Stimulated activated naive CD8-positive, alpha-beta T cell treated with anti-CD3 and anti-CD28 coated beads, Interleukin-15, amount 100 ng/mL, for 72 hours (primary cell): ENCODE data around the gene EPHA8.

ENCODE experiments used
- ATAC-seq: fragments of 150-1000 bp; cut with Tn5 transposase; 2 replicates; pipeline ENCODE4 v1.10.0; 2021; ENCODE audit warnings: mild to moderate bottlenecking, moderate library complexity
- DNase-seq, 2 donors: peaks; one replicate each; pipeline ENCODE4 v3.0.0; 2021 to 2022
- H3K27ac Mint-ChIP-seq, 2 donors: one replicate each; pipeline ENCODE4 v1.8.0; 2022; ENCODE audit warnings: mild to moderate bottlenecking in 2 of 2, mixed read lengths in 2 of 2, moderate library complexity in 2 of 2
- H3K27me3 Mint-ChIP-seq: one replicate; pipeline ENCODE4 v1.8.0; 2022; ENCODE audit warnings: mixed read lengths
- H3K4me1 Mint-ChIP-seq: one replicate; pipeline ENCODE4 v1.8.0; 2022; ENCODE audit warnings: mild to moderate bottlenecking, mixed read lengths
- H3K4me3 Mint-ChIP-seq, 2 donors: one replicate each; pipeline ENCODE4 v1.8.0; 2022; ENCODE audit warnings: mild to moderate bottlenecking in 2 of 2, mixed read lengths in 2 of 2, moderate library complexity in 1 of 2
- H3K9me3 Mint-ChIP-seq, 2 donors: one replicate each; pipeline ENCODE4 v1.8.0; 2022; ENCODE audit warnings: mixed read lengths in 2 of 2

The EPHA8 gene

GRCh38 chr1:22547818-22548462 lies 15.3 kb upstream of the EPHA8 start:
- no peaks in the 10 kb centered on the region for H3K9me3 Mint-ChIP-seq
- no peak for DNase-seq
- ATAC-seq, result no peak
- peaks cover 65% of the 10 kb centered on the region for H3K27me3 Mint-ChIP-seq
- no peaks in the 10 kb centered on the region for H3K4me1 Mint-ChIP-seq
- no peak overlapping the region for H3K27ac Mint-ChIP-seq
- H3K4me3 Mint-ChIP-seq, result no peak overlapping the region

GRCh38 chr1:22550021-22550420 lies 13.3 kb upstream of the EPHA8 start:
- no peaks in the 10 kb centered on the region for H3K9me3 Mint-ChIP-seq
- H3K27ac Mint-ChIP-seq, result no peak overlapping the region
- H3K27me3 Mint-ChIP-seq, result peaks cover 85% of the 10 kb centered on the region
- no peaks in the 10 kb centered on the region for H3K4me1 Mint-ChIP-seq
- H3K4me3 Mint-ChIP-seq, result no peak overlapping the region
- DNase-seq (no peak), ATAC-seq (no peak)

GRCh38 chr1:22551591-22551990 lies 11.7 kb upstream of the EPHA8 start:
- H3K27ac Mint-ChIP-seq, result no peak overlapping the region
- H3K4me3 Mint-ChIP-seq, result no peak overlapping the region
- H3K4me1 Mint-ChIP-seq, result no peaks in the 10 kb centered on the region
- no peak for DNase-seq
- ATAC-seq, result no peak
- no peaks in the 10 kb centered on the region for H3K9me3 Mint-ChIP-seq
- peaks cover 92% of the 10 kb centered on the region for H3K27me3 Mint-ChIP-seq

- ATAC-seq (no peak), DNase-seq (no peak)
- Mint-ChIP-seq H3K4me1 (no peaks in the 10 kb centered on the region), H3K9me3 (no peaks in the 10 kb centered on the region), H3K4me3 (no peak overlapping the region), H3K27ac (no peak overlapping the region), H3K27me3 (peaks cover 92% of the 10 kb centered on the region)
Measured at GRCh38 chr1:22552021-22552420, 11.3 kb upstream of the EPHA8 start.

GRCh38 chr1:22553104-22553880 lies 10.0 kb upstream of the EPHA8 start:
- Mint-ChIP-seq H3K4me3 (no peak overlapping the region), H3K27ac (no peak overlapping the region)

GRCh38 chr1:22553991-22554522 lies 9.2 kb upstream of the EPHA8 start:
- no peak for ATAC-seq
- no peak for DNase-seq
- Mint-ChIP-seq H3K27me3 (peaks cover 81% of the 10 kb centered on the region), H3K27ac (peak overlapping the region in 1 of 2 donors; percentile 67), H3K9me3 (no peaks in the 10 kb centered on the region), H3K4me3 (no peak overlapping the region), H3K4me1 (no peaks in the 10 kb centered on the region)

More at GRCh38 chr1:22553104-22553880, 10.0 kb upstream of the EPHA8 start:
- no peaks in the 10 kb centered on the region for H3K9me3 Mint-ChIP-seq
- H3K27me3 Mint-ChIP-seq, result peaks cover 87% of the 10 kb centered on the region
- no peaks in the 10 kb centered on the region for H3K4me1 Mint-ChIP-seq
- DNase-seq (no peak), ATAC-seq (no peak)

GRCh38 chr1:22555371-22555656 lies 8.0 kb upstream of the EPHA8 start:
- Mint-ChIP-seq H3K4me3 (no peak overlapping the region), H3K27me3 (peaks cover 81% of the 10 kb centered on the region), H3K4me1 (no peaks in the 10 kb centered on the region), H3K9me3 (no peaks in the 10 kb centered on the region), H3K27ac (no peak overlapping the region)
- no peak for ATAC-seq
- no peak for DNase-seq

GRCh38 chr1:22556391-22557104 lies 6.7 kb upstream of the EPHA8 start:
- Mint-ChIP-seq H3K4me1 (no peaks in the 10 kb centered on the region), H3K27ac (no peak overlapping the region), H3K27me3 (peaks cover 83% of the 10 kb centered on the region), H3K9me3 (no peaks in the 10 kb centered on the region), H3K4me3 (no peak overlapping the region)
- DNase-seq (no peak), ATAC-seq (no peak)

GRCh38 chr1:22557341-22557950 lies 5.8 kb upstream of the EPHA8 start:
- Mint-ChIP-seq H3K4me1 (no peaks in the 10 kb centered on the region), H3K27ac (no peak overlapping the region), H3K4me3 (no peak overlapping the region), H3K9me3 (no peaks in the 10 kb centered on the region), H3K27me3 (peaks cover 89% of the 10 kb centered on the region)
- ATAC-seq, result no peak
- no peak for DNase-seq

- Mint-ChIP-seq H3K4me3 (peak overlapping the region; percentile 37 to 44), H3K27ac (no peak overlapping the region), H3K9me3 (no peaks in the 10 kb centered on the region), H3K4me1 (peaks cover 7% of the 10 kb centered on the region), H3K27me3 (peaks cover 66% of the 10 kb centered on the region)
- ATAC-seq (no peak), DNase-seq (no peak)
Measured at GRCh38 chr1:22563671-22564602, 648 bp downstream of the EPHA8 start.

- ATAC-seq (no peak), DNase-seq (no peak)
Measured at GRCh38 chr1:22566161-22566560, 2.9 kb downstream of the EPHA8 start.

GRCh38 chr1:22567197-22567596 lies 3.9 kb downstream of the EPHA8 start:
- ATAC-seq, result no peak
- no peak overlapping the region for H3K4me3 Mint-ChIP-seq
- no peak overlapping the region for H3K27ac Mint-ChIP-seq
- H3K9me3 Mint-ChIP-seq, result no peaks in the 10 kb centered on the region
- peaks cover 7% of the 10 kb centered on the region for H3K4me1 Mint-ChIP-seq
- peaks cover 36% of the 10 kb centered on the region for H3K27me3 Mint-ChIP-seq
- no peak for DNase-seq

More at GRCh38 chr1:22566161-22566560, 2.9 kb downstream of the EPHA8 start:
- Mint-ChIP-seq H3K4me1 (peaks cover 7% of the 10 kb centered on the region), H3K4me3 (no peak overlapping the region), H3K27me3 (peaks cover 44% of the 10 kb centered on the region), H3K27ac (no peak overlapping the region), H3K9me3 (no peaks in the 10 kb centered on the region)

GRCh38 chr1:22567994-22568393 lies 4.7 kb downstream of the EPHA8 start:
- peaks cover 7% of the 10 kb centered on the region for H3K4me1 Mint-ChIP-seq
- peaks cover 36% of the 10 kb centered on the region for H3K27me3 Mint-ChIP-seq
- no peaks in the 10 kb centered on the region for H3K9me3 Mint-ChIP-seq
- no peak for DNase-seq
- H3K27ac Mint-ChIP-seq, result no peak overlapping the region
- no peak overlapping the region for H3K4me3 Mint-ChIP-seq
- ATAC-seq, result no peak

GRCh38 chr1:22569269-22569668 lies 6.0 kb downstream of the EPHA8 start:
- no peak for ATAC-seq

More at GRCh38 chr1:22569269-22569668, 6.0 kb downstream of the EPHA8 start:
- Mint-ChIP-seq H3K27me3 (peaks cover 32% of the 10 kb centered on the region), H3K9me3 (no peaks in the 10 kb centered on the region), H3K4me3 (no peak overlapping the region), H3K27ac (no peak overlapping the region), H3K4me1 (no peaks in the 10 kb centered on the region)
- DNase-seq, result no peak
